NCI-H82 (cell line): ENCODE results near the gene GPRC5A.

Experiments used
- DNase-seq: peaks from one replicate; lab custom pipeline; 2025; lab: John Stamatoyannopoulos, UW

Gene GPRC5A

DNA sequence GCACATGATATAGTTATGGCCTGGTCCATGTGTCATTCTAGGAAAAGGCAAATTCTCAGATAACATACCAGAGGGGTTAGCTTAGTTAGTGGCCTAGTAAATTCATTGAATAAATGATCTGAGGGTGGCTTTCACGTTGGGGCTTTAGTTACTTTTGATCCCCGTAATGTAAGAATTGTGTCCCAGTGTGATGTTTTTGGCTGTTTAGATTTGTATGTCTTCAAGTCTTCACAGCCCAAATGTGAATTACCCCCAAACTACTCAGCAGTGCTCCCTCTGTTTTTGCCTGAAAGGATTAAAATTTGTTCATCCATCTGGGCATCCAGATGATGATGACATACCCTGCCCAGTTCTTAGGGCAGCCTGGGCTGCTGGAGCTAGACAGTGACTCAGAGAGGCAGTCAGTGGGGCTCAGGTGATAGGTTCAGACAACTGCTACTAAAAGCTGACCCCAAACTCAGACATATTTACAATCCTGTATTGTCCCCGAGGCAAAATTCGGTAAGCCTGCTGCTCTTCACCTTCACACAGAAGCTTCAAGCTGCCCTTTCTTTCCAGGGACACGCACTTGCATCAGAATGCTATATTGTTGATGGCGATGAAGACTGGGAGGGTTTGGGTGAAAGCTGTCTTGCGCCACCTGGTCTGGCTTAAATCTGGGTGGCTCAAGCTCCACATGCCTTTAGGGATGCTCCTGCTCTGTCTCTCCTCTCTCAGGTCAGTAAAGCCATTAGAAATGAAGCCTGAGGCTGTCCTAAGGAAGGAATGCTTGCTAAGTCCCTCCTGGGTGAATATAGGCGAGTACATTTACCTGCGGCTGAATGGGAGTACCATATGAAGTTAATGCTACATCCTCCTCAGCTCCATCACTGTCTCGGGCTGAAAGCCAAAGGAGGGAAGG, 50.3 kb downstream of the GPRC5A start:
- peak; percentile 45 for DNase-seq

DNA sequence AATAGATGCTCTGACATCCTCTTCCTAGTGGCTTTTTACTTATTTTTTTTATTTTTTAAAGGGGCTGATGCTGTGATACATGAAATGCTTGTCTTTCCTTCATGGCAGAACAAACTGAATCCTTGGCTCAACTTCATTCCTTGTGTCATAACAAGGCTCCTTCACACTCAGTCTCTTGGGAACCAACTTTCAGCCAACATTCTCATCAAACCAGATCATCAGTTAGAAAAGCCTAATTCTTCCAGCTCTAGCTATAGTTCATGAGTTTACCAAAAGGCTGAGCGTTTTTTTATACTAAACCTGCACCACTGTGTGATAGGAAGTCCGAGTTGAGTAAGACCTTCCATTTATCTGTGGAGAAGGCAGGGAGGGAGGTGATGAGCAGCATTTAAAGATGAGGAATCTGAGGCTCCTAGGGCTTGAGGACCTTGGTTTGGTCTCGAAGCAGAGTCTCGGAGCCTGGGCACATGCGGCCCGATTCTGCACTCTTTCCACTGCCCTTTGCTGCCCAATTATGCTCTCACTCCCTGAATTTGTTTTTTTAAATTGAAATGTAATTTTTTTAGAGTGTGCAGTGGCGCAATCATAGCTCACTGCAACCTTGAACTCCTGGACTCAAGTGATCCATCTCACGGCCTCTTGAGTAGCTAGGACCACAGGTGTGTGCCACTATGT, 52.4 kb downstream of the GPRC5A start:
- no peak for DNase-seq

DNA sequence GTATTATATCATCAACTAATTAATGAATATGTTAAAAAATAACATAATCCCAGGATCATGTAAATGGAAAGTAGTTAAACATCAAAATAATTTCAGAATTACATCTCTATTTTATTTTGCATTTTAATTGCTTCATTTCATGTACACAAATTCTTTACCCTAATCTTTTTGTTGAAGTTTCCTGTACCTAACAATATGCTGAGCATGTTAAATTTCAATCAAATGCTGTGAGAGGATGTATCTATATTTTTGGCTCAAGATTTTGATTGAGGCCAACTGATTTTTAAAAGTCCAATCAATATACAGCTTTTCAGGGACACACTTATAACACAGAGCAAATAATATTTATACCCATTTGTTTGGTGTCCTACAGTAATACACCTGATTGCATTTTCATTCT, 54.2 kb downstream of the GPRC5A start:
- no peak for DNase-seq

- no peak for DNase-seq
Measured at GRCh38 chr12:12946686-12947355, 55.5 kb downstream of the GPRC5A start.

GRCh38 chr12:12947902-12948301, 56.5 kb downstream of the GPRC5A start:
- no peak for DNase-seq

- no peak for DNase-seq
Measured at GRCh38 chr12:12951504-12951903, 60.1 kb downstream of the GPRC5A start.

DNA sequence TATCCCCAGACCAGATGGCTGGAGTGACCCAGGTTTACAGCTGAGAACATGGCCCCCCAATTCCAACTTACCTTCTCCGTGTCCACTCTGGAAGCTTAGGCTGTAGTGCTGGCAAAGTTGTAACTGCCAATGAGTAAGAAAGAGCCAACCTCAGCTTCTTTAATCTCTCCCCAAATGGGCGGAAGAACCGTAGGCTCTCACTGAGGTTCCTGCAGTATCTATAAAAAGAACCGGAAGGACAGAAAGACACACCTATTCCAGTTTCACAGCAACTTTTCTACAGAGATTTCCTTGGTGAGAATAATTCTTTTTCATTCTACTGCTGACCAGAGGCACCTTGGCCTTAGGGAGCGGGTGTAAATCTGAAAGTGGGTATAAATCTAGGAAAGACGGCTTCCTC, 60.7 kb downstream of the GPRC5A start, which contains the start of gene GPRC5D:
Gene GPRC5D, minus strand, starts transcription at position 135 of the 400 bp plus-strand sequence. CDS start 1,786 bp downstream, outside the sequence.
- DNase-seq, result no peak

- peak; percentile 82 for DNase-seq
Measured at GRCh38 chr12:12954356-12954755, 63.0 kb downstream of the GPRC5A start.

DNA sequence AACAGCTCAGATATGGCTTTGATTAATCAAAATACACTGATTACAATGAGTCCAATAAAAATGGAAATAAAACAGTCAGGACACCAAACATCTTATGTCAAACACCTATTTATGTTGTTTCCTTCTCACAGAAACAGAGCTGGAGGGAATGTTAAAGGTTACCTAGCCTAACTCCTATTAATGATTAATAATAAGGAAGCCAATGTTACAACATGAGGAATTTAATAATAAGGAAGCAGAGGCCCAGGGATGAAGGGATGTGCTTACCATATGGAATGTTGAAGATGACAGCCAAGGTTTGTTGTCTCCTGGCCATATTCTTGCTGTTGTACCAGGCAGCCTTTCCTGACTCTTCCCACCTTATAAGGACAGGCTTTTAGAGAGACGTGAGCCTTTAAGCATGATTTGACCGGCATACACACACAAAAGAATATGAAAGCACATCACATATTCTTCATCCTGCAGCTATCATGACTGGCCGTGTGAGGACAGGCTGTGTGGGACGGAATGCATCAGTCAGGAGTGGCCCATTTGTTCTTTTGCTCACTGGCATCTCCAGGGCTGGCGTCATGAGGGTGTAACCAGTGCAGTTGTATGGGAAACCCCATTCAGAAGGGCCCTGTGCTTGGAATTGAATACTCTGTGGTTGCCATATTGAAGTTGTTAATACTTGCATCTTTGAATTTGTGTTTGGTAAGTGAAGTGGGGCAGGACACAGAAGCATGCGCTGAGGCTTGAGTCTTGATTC, 63.7 kb downstream of the GPRC5A start:
- DNase-seq, result no peak

GRCh38 chr12:12958886-12959285, 67.5 kb downstream of the GPRC5A start:
- no peak for DNase-seq

DNA sequence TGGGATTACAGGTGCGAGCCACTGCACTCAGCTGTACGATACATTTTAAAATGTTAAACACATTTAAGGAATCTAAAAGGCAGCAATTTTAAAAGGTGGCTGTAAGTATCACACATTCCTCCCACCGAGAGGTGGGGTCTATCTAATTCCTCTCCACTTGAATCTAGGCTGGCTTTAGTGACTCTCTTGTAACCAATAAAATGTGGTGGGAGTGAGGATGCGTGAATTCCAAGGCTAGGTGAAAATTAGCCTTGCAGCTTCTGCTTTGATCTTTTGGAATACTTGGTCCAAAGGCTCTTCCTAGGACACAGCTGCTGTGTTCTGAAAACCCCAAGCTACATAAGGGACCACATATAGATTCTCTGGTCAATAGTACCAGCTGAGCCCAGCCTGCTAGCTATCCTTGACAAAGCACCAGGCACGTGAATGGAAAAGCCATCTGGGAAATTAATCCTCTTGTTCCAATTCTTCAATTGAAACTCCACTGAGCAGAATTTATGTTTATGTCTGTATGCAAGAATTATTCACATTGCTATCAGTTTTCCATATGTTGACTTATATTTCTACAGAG, 69.4 kb downstream of the GPRC5A start:
- DNase-seq, result peak; percentile 51

DNA sequence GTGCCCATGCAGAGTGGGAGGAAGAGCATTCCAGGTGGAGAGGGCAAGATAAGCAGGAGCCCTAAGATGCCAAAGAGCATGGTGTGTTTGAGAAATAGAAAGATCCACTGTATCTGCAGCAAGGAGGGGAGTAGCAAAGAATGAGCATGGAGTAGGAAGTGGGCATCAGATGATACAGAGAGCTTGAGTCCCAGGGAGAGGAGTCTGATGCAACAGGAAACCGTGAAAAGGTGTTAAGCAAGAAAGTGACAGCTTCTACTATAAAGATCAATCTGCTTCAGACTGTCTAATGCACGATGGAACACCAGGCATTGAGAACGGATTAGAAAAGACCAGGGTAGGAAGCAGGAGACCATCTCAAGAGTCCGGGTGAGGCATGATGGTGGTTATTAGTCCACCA, 72.9 kb downstream of the GPRC5A start:
- no peak for DNase-seq

DNA sequence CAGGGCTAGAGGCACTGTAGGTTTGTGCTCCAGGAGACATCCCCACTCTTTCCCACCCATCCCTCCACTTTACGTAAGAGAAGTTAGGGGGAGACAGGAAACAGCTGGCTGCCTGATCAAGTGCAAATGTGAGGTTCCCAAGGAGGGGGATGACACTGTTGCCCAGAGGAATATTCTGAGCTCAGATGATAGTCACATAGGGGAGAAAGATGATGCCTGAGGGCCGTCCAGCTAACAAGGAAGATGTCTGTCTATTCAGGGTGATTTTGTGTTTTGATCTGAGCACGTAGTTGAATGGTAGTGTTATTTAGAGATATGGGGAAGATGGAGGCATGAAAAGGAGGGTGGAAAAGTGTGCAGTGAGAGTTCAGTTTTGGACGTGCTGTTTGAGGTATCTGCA, 74.5 kb downstream of the GPRC5A start:
- DNase-seq, result no peak
